GM19351 (cell line): ENCODE measurements around the gene CYB561.

Source experiments
- ATAC-seq: cut with Tn5 transposase; IDR thresholded peaks from one replicate; pipeline ENCODE4 v1.9.1; 2021; ENCODE audit warnings: mild to moderate bottlenecking, moderate library complexity; ENCODE audit not compliant: unreplicated experiment

Gene CYB561

DNA sequence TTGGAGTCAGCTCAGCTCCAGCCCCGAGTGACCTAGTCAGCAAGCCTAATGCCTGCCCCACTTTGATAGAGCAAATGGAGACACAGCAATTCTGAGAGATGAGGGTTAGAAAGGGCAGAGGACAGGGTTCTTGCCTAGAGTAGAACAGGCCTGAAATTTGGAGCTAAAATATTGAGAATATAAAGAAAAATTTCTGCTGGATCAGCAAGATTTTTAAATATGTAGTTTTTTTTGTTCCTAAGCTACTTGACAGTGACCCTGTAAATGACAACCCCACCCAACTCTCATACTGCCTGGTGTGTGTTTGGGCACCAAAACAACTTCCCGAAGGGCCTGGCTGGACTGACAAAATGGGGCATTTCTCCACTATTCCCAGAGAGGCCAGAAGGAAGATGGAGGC is 26.7 kb downstream of the CYB561 start:
- no peak for ATAC-seq

DNA sequence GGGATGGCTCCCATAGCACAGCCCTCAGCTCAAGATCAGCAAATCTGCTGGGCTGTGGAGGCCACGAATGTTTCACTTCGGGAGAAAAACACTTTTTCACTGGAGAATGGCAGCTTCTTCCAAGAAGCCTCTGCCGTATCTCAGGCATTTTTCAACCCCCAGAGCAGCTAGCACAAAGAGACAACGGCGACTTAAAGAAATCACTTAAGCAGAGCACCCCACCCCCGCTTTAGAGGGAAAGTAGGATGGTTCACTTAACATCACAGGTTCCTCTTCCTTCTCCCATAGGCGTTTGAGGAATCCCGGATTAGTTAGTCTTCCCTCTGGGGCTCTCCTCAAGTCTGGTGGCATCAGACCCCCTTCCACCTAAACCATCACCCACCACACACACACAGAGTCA is 27.6 kb downstream of the CYB561 start:
- no peak for ATAC-seq

DNA sequence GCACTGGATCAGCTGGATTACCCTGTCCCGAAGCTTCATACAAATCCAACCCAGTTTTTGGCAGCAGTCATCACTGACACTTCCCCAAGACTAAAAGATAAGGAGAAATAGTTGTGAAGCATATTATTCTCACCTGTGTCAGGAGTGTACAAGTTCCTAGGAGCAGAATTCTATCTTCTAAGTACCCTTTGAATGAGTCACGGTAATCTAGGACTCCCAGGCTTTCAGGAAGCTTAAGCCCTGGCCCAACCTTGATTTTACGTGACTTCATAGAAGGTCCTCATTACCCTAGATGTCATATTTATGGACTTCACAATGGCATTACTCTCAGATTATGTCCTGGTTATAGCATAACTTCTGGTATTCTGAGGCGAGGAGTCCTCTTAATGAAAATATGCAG is 31.9 kb downstream of the CYB561 start:
- no peak for ATAC-seq

DNA sequence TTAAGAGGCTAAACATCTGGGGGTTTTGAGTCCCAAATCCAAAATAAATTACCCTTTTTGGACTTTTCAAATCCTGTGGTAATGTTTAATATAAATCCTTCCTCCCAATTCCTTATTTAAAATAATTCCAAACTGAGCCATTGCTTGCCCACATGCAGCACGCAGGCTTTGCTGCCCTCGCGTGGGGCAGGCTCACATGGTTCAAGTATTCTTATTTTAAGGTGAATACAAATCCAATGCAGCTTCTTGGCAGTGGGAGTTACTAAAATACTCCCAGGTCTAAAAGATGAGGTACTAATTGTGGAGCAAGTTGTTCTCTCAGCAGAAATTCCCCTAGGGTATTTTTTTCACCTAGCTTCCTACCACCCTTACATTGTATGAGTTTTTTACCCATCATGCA is 33.0 kb downstream of the CYB561 start:
- ATAC-seq = no peak

DNA sequence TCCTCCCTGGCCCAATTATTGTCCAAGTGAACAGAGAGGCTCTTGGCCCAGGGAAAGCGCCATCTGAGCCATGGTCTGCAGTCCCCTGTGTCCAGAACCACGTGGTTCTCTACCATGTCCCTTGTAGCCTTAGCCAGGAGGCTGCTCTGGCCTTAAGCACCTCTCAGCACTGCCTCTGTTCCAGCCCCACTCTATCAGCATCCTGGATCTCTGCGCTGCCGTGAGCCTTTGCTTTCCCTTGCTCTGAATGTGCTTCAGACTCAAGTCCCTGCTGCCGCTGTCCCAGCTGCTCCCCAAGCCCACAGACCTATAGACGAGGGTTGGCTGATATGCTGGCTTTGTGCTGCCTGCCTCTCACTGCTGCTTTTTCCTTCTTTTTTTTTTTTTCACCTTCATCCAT is 33.9 kb downstream of the CYB561 start:
- ATAC-seq = no peak

DNA sequence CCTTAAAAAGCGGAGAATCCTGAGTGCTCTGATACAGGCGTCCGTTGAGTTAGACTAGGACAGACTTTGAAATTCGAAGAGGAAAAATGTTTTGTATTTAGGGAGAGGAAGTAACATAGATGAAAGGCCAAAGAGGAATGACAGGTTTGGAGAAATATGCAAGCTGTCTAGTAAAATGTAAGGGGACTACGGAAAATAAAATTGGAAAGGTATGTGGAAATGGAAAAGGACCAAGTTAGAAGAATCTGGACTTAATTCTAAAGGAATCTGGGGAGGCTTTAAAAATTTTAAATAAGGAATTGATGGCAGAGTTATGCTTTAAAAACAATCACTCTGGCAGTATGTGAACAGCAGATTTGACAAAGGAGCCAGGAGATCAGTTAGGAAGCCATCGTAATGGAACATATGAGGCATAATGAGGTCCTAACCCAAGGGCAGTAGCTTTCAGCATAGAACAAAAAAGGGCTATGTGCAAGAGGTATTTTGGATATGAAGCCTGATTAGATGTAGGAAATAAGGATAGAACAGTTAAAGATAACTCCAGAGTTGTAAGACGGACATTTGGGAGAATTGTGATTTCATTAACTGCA is 38.3 kb downstream of the CYB561 start:
- no peak for ATAC-seq

DNA sequence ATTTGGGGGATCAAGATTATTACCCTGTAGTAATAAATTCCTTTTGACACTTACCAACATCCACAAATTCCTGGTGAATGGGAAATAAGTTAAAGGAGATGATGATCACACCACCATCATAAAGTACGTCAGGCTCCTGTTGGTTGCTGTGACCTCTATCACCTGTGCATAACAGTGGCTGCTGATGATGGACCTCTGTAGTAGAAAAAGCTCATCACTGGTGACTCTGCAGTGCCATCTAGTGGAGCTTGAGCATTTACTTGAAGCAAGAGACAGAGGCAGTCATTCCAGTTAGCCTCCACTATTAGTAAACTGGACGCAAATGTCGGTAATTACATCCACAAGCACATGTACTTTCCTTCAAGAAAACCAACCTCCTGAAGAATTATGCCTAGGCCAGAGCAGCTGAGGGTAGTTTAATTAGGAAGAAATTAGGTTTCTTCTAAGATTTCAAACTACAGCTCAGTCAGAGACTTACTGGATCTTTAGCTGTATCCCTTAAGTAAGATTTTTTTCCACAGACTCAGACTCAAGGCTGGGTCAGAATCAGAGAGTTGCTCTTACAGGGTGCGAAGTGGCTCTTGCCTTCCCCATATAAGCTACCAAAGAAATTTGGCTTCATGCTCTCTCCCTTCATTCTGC is 39.3 kb downstream of the CYB561 start:
- ATAC-seq = peak; percentile 64

DNA sequence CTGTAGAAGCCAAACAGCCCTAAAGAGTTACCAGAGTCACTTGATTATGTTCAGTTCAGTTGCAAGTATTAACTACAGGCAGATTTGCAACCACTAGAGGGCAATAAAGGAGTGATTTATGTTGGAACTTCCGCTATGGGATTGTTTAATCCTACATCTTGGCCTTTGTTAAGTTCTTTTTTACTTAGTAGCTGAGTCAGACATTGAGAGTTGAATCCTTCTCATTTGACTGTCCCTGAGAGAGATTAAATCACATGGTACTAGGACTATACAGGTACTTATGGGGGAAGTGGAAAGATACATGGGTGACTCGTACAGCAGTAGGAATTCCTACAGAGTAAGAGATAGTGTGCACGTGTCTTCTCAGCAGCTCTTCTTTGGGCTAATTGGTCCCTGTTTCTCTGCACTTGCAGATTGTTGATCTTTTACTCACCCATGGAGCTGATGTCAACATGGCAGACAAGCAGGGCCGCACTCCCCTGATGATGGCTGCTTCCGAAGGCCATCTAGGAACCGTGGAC is 40.3 kb downstream of the CYB561 start:
- ATAC-seq = no peak

DNA sequence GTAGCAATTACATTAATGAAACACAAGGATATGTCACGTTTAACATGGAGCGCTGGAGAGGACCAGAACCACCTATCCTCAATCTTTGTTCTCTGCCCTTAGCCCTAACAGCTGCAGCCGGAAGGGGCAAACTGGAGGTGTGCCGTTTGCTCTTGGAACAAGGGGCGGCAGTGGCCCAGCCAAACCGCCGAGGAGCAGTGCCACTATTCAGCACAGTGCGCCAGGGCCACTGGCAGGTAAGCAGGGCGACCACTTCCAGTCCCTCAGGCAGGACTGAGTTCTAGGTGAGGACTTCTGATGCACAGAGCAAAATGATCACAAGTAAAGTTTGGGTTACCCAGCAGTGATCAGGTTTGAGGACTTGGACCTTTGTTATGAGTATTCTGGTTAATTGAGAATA is 41.1 kb downstream of the CYB561 start:
- no peak for ATAC-seq

DNA sequence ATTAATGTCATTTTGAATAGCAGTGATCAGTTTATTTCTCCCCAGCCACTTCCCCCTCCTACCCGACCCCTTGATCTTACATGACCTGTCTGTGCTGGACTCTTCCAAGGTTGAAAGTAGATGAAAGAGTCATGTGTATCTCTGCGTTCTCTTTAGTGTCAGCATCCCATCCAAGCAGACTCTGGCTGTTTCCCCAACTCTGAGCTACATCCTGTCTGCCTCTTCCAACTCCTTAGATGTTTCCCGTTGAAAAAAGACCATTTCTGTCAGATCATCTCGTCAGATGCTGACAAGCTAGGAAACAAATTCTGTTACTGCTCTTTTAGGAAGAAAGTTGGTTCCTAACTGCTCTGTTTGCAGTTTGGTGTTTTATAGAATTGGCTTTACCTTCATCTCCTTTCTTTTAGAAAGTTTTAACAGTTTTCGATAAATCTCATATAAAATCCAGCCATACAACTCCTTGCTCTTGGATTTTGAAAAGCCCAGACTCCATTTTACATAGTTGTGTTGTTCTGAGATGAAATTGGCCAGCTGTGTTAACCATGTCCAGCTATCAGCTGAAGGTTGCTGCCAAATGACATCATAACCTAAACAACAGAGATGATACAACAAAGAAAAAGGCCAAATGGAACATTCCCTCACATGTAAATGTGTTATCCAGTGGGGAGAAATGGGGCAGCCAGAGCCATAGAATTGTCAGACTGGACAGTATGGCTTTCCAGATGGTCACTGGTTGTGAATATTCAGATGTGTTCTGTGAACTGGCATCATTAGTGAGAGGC is 43.5 kb downstream of the CYB561 start:
- ATAC-seq = no peak

DNA sequence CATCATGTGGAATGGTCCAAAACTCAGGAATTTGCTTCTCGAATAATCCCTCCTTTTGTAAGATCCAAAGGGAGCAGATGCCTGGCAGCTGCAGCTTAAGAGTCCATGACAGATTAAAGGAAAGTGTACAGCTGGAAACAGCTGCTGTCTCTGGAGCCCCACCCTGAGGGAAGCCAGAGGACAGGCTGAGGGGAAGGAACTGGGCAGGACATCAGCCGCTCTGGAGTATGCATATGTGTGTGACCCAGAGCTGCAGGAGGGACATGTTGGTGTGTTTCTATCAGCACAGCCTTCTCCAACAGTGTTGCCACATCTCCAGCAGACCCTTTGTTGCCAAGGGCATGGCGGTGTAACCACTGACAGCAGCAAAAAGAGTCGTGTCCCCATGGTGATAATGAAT is 46.2 kb downstream of the CYB561 start:
- no peak for ATAC-seq

DNA sequence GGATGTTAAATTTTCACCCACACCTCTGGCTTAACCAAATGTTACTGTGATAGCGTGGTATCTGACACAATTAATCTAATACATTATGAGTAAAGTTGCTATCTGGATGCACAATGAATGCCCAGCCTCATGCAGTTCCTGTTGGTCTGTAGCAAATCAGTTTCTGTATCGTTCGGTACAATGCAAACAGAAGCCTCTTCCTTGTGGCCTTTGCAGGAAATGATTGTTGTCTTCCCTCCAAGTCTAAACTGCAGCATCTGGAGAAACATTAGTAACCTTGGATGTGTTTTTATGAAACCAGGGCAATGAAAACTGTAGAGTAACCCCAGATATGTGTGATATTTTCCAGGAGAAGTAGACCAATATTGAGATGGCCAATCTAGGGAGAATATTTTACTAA is 46.8 kb downstream of the CYB561 start:
- no peak for ATAC-seq

DNA sequence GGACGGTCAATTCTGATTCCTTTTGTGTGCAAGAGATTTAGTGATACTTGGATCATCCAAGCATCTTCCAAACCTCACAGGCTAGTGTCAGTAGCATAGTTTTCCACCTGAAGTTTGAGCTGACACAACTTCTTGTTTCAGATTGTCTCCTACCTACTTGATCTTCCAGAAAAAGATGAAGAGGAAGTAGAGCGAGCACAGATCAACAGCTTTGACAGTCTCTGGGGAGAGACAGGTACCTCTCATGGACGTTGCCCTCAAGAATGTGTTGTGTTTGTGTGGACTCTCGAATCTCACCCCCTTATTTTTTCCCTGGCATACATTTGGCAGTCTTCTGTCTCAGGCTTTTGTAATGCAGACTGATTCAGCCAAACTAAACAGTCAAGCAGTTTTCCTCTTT is 47.4 kb downstream of the CYB561 start:
- no peak for ATAC-seq

DNA sequence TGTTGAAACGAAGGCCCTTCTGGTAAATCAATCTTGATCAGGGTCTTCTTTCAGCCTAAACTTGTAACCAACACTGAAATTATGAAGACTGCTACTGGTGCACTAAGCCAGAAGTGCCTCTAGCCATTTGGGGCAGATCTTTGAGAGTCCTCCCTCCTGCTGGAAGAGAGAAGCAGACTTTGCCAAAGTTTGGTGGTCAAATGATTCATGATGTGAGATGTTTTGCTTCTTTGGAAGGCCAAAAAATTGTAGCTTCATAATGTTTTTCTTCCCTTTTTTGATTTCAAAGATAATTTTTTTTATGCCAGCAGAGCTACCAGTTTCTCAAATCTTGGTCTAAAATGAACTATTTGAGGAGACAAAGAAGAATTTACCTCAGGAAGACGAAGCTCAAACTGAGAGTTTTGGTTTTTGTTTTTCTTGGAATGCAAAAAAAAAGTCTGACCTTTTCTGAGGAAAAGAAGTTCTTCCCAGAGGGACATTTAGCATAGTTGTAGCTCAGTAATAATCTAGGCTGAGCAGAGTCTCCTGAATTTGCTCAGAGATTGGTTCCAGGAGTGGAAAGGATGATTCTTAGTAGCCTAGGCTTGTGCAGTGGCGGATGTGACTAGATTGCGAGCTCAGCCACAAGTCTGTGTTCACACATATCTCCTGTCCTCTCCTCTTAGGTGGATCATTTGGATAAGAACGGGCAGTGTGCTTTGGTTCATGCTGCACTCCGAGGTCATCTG is 50.9 kb downstream of the CYB561 start:
- ATAC-seq = no peak

DNA sequence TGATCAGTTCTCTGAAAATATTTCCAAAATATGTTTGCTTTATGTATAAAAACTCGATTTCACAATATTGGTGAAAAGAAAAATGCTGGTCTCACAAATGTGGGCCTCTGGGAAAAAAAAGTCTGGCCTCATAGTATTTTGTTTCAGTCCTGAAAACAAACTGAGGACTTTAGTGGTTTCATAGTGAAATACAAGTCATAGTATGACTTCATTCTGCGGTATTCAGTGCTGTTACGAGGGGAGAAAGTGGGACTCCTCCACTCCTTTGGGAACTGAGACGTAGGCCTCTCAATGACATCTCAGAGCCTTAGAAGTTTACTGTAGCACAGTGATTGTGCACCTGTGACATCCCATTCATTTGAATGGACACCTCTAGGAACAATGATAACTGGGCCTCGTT is 56.0 kb downstream of the CYB561 start:
- peak; percentile 73 for ATAC-seq

DNA sequence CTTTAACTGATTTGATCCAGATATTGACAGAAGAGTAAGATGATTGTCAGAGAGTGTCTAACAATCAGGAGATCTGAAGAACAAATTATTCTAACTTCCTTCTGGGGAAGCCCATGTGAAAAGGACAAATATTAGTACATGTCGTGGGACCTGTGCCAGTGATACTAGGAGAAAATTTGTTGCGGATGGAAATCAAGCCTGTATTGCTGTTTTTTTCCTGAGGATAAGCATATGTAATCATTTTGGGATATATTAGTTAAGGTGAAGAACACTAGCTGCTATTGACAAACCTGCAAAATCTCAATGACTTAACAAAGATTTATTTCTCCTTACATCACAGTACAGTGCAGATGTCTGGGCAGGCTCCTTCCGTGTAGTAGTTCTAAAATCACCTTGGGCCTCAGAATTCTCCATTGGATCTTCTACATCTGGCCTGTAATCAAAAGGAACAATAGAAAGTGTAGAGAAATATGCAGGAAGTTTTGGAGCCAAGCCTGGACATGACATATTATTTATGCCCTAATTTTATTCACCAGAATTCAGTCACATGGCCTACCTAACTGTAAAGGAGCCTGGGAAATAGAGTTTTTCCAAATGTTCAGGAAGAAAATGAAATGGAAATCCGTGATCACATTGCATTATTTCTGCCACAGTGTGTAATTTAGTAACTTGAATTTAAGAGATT is 58.3 kb downstream of the CYB561 start:
- ATAC-seq = no peak

DNA sequence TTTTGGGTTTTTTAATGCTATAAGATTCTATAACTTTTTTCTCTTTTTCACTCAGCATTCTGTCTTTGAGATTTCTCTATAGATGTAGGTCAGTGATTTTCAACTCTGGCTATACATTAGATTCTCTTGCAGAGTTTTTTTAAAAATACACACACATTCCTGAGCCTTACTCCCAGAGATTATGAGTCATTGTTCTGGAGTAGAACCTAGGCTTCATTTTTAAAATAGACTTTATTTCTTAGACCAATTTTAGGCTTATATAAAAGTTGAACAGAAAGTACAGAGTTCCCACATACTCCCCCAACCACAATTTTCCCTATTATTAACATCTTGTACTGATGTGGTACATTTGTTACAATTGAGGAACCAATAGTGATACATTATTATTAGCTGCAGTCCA is 63.3 kb downstream of the CYB561 start:
- ATAC-seq = no peak
